IgD-negative memory B cell (primary cell): ENCODE results near the gene VIM. TPM values are rescaled to one million over a fixed set of nuclear protein-coding genes. Genes with fewer than 3 reads are reported as not detected.

ENCODE experiments used
- H3K27ac Mint-ChIP-seq, 3 donors: one replicate each; pipeline ENCODE4 v1.8.0; 2020 to 2022; ENCODE audit warnings: mild to moderate bottlenecking in 3 of 3, mixed read lengths in 3 of 3, moderate library complexity in 1 of 3
- H3K27me3 Mint-ChIP-seq: one replicate; pipeline ENCODE4 v1.8.0; 2021; ENCODE audit warnings: mixed read lengths
- H3K36me3 Mint-ChIP-seq: one replicate; pipeline ENCODE4 v1.8.0; 2020; ENCODE audit warnings: mild to moderate bottlenecking, mixed read lengths
- H3K4me1 Mint-ChIP-seq, 3 donors: one replicate each; pipeline ENCODE4 v1.8.0; 2020 to 2022; ENCODE audit warnings: mixed read lengths in 3 of 3, mild to moderate bottlenecking in 1 of 3
- H3K4me3 Mint-ChIP-seq, 4 donors: one replicate each; pipeline ENCODE4 v1.8.0; 2020 to 2022; ENCODE audit warnings: mild to moderate bottlenecking in 4 of 4, mixed read lengths in 4 of 4, moderate library complexity in 3 of 4
- H3K9me3 Mint-ChIP-seq, 3 donors: one replicate each; pipeline ENCODE4 v1.8.0; 2020 to 2021; ENCODE audit warnings: mixed read lengths in 3 of 3, mild to moderate bottlenecking in 1 of 3
- polyA plus RNA-seq: library from polyadenylated mRNA; unstranded; fragments of 300-500 nt; fragmentation: Illumina TruSeq; gene quantifications from one replicate; pipeline ENCODE4 v1.2.3, GENCODE V29; 2021

VIM gene
- polyA plus RNA-seq, 1 donor from 2014 or later = 352 TPM

DNA sequence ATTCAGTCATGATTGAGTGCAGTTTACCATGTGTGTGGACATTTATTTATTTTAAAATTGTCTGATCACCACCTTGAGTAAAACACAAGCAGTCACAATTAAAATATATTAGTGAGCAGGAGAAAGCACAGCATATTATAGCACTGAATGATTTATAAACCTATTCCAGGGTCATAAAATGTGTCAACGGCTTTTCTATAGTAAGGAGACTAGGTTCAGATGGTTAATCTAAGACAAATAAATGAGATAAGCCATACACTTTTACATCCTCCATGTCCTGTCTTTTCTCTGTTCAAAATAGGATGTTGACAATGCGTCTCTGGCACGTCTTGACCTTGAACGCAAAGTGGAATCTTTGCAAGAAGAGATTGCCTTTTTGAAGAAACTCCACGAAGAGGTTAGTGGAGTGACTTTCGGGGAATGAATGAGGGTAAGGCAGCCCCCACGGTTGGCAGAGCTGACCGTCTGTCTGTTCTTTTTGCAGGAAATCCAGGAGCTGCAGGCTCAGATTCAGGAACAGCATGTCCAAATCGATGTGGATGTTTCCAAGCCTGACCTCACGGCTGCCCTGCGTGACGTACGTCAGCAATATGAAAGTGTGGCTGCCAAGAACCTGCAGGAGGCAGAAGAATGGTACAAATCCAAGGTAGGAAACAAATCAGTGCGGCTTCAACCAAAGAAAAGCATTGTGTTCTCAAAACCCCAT lies 5.4 kb downstream of the VIM start:
- H3K9me3 Mint-ChIP-seq = no peaks in the 10 kb centered on the region
- peaks cover 8% of the 10 kb centered on the region for H3K36me3 Mint-ChIP-seq
- H3K4me3 Mint-ChIP-seq = no peak overlapping the region
- no peak overlapping the region for H3K27ac Mint-ChIP-seq
- H3K27me3 Mint-ChIP-seq = no peaks in the 10 kb centered on the region
- H3K4me1 Mint-ChIP-seq = peaks cover 15 to 26% (median 18%) of the 10 kb centered on the region in 3 donors

DNA sequence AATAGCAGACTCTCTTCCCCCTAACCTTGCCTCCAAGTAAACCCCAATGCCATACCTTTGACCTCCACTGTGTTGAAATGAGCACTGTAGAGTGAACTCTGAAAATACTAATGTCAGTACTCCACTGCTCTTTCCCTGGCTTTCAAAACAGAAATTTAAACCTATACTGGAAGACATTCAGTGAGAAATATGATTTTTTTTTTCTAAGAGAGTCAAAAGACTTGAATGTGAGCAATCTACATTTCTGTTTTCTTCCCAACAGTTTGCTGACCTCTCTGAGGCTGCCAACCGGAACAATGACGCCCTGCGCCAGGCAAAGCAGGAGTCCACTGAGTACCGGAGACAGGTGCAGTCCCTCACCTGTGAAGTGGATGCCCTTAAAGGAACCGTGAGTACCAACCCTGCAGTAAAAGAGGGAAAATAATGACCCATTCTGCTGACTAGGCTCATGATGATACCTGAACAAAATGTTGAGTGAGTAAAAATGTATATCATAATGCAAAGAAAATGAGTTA lies 6.4 kb downstream of the VIM start:
- no peaks in the 10 kb centered on the region for H3K9me3 Mint-ChIP-seq
- peaks cover 8% of the 10 kb centered on the region for H3K36me3 Mint-ChIP-seq
- H3K27me3 Mint-ChIP-seq = no peaks in the 10 kb centered on the region
- peaks cover 15 to 26% (median 18%) of the 10 kb centered on the region in 3 donors for H3K4me1 Mint-ChIP-seq
- H3K27ac Mint-ChIP-seq = peak overlapping the region in 1 of 3 donors; percentile 74
- peak overlapping the region in 2 of 4 donors; percentile 18 to 75 for H3K4me3 Mint-ChIP-seq

DNA sequence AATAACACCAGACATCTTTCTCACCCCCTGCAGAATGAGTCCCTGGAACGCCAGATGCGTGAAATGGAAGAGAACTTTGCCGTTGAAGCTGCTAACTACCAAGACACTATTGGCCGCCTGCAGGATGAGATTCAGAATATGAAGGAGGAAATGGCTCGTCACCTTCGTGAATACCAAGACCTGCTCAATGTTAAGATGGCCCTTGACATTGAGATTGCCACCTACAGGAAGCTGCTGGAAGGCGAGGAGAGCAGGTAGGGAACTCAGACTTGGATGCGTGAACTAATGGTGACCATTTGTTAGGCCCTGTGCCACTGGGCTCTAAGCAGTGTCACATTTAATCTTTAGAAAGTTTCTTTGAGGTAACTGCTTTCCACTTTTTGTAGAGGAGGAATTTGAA lies 7.1 kb downstream of the VIM start:
- no peaks in the 10 kb centered on the region for H3K9me3 Mint-ChIP-seq
- peaks cover 15 to 26% (median 18%) of the 10 kb centered on the region in 3 donors for H3K4me1 Mint-ChIP-seq
- H3K27me3 Mint-ChIP-seq = no peaks in the 10 kb centered on the region
- peak overlapping the region in 1 of 3 donors; percentile 47 for H3K27ac Mint-ChIP-seq
- peaks cover 8% of the 10 kb centered on the region for H3K36me3 Mint-ChIP-seq
- H3K4me3 Mint-ChIP-seq = no peak overlapping the region

GRCh38 chr10:17236468-17237148 lies 8.6 kb downstream of the VIM start:
- H3K4me1 Mint-ChIP-seq = peaks cover 6 to 17% (median 12%) of the 10 kb centered on the region in 3 donors

DNA sequence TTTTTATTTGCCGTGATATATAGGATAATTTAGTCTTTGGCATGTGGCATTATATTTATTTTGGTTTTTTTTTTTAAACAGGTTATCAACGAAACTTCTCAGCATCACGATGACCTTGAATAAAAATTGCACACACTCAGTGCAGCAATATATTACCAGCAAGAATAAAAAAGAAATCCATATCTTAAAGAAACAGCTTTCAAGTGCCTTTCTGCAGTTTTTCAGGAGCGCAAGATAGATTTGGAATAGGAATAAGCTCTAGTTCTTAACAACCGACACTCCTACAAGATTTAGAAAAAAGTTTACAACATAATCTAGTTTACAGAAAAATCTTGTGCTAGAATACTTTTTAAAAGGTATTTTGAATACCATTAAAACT lies 9.1 kb downstream of the VIM start:
- Mint-ChIP-seq H3K27ac (no peak overlapping the region), H3K36me3 (peaks cover 8% of the 10 kb centered on the region), H3K9me3 (no peaks in the 10 kb centered on the region)

More at GRCh38 chr10:17236468-17237148, 8.6 kb downstream of the VIM start:
- Mint-ChIP-seq H3K27ac (peak overlapping the region in 1 of 3 donors; percentile 1), H3K36me3 (peaks cover 8% of the 10 kb centered on the region), H3K27me3 (no peaks in the 10 kb centered on the region), H3K9me3 (no peaks in the 10 kb centered on the region), H3K4me3 (no peak overlapping the region)

GRCh38 chr10:17237915-17238444 lies 9.9 kb downstream of the VIM start:
- peaks cover 4 to 7% (median 6%) of the 10 kb centered on the region in 3 donors for H3K4me1 Mint-ChIP-seq
- H3K27me3 Mint-ChIP-seq = no peaks in the 10 kb centered on the region
- H3K27ac Mint-ChIP-seq = no peak overlapping the region
- H3K36me3 Mint-ChIP-seq = peaks cover 8% of the 10 kb centered on the region
- no peaks in the 10 kb centered on the region for H3K9me3 Mint-ChIP-seq
- no peak overlapping the region for H3K4me3 Mint-ChIP-seq

More for the DNA sequence above, 9.1 kb downstream of the VIM start:
- Mint-ChIP-seq H3K4me3 (no peak overlapping the region), H3K27me3 (no peaks in the 10 kb centered on the region), H3K4me1 (peaks cover 6 to 12% (median 7%) of the 10 kb centered on the region in 3 donors)

DNA sequence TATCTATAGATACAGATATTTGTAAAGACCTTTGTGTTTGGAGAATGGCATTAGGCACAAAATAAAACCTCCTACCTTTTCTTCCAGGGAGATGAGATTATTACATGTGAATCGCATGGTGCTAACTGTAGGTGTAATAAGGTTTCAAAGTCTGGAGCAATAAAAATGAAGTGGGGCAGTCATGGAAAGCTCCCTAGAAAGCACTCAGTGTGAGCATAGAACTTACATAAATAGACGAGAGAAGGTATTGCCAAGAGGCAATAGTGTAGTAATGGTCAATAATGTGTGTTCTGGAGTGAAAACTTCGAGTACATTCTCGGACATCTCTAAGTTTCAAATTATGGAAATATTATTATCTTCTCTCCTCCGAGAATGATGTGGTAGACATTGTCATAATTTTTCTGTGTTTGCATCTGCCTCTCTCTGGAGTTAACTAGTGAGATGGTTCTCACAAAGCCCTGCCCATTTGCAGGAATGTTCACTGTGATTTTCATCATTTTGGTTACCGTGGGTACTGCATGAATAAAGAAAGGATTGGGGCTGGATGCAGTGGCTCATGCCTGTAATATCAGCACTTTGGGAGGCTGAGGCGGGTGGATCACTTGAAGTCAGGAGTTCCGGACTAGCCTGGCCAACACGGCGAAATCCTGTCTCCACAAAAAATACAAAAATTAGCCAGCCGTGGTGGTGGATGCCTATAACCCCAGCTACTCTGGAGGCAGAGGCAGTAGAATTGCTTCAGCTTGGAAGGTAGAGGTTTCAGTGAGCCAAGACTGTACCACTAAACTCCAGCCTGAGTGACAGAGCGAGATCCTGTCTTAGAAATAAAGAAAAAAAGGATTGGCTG lies 10.6 kb downstream of the VIM start:
- Mint-ChIP-seq H3K27me3 (no peaks in the 10 kb centered on the region), H3K9me3 (no peaks in the 10 kb centered on the region), H3K36me3 (peaks cover 8% of the 10 kb centered on the region), H3K27ac (no peak overlapping the region), H3K4me1 (peaks cover 2 to 7% (median 6%) of the 10 kb centered on the region in 3 donors), H3K4me3 (no peak overlapping the region)

DNA sequence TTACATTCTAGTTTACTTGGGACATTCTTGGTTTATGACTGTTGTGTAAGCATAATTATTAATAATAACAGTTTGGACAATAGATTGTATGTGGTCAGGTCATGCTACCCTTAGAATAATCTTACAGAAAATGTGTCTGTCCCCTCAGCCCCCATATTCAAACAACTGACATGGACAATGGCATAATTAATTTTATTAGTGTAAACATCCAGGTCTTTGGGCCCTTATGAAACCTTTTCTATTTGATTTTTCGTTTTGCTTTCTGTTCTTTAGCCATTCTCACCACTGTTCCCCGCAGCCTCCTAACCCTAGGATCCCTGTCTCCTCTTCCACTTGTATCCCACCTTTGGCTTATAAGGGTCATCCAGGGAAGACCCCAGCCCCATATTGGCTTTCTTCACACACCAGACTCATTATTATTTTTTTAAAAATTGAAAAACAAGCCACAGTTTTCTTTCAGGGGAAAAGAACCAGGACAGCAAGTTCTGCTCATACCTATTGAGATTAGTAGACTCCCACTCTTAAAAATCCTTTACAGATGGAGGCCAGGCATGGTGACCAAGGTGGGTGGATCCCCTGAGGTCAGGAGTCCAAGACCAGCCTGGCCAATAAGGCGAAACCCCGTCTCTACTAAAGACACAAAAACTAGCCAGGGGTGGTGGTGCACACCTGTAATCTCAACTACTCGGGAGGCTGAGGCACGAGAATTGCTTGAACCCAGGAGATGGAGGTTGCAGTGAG lies 11.5 kb downstream of the VIM start:
- H3K4me1 Mint-ChIP-seq = peaks cover 0 to 6% (median 5%) of the 10 kb centered on the region in 3 donors
- H3K36me3 Mint-ChIP-seq = peaks cover 5% of the 10 kb centered on the region
- peak overlapping the region in 1 of 3 donors; percentile 41 for H3K27ac Mint-ChIP-seq
- no peaks in the 10 kb centered on the region for H3K27me3 Mint-ChIP-seq
- no peak overlapping the region for H3K4me3 Mint-ChIP-seq
- H3K9me3 Mint-ChIP-seq = no peaks in the 10 kb centered on the region

- H3K27ac Mint-ChIP-seq = no peak overlapping the region
- H3K4me1 Mint-ChIP-seq = peaks cover 0 to 6% (median 5%) of the 10 kb centered on the region in 3 donors
- no peaks in the 10 kb centered on the region for H3K9me3 Mint-ChIP-seq
- H3K36me3 Mint-ChIP-seq = peaks cover 5% of the 10 kb centered on the region
- H3K27me3 Mint-ChIP-seq = no peaks in the 10 kb centered on the region
- H3K4me3 Mint-ChIP-seq = no peak overlapping the region
Observed at GRCh38 chr10:17240096-17240495, 12.1 kb downstream of the VIM start.

DNA sequence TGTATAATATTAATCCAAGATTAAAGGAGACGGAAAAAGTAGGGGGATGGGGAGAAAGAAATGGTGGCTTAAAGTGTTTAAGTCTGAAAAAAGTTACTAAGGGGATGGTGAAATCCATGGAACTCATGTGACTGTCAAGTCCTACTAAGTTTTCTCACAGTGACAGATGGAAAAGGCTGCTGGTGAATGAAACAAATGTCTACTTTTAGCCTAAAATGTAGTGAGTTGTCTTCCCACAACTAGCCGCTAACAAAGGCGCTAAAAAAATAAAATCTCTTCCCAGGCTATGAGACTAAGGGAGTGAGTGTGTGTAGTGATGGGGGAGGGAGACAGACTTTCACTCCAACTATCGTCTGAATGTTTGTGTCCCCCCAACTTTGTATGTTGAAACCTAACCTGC lies 12.6 kb downstream of the VIM start:
- Mint-ChIP-seq H3K36me3 (peaks cover 5% of the 10 kb centered on the region), H3K27me3 (no peaks in the 10 kb centered on the region), H3K27ac (no peak overlapping the region), H3K4me1 (peaks cover 0 to 6% (median 5%) of the 10 kb centered on the region in 3 donors), H3K4me3 (no peak overlapping the region), H3K9me3 (no peaks in the 10 kb centered on the region)

GRCh38 chr10:17241611-17242333 lies 13.7 kb downstream of the VIM start:
- Mint-ChIP-seq H3K4me1 (peaks cover 0 to 2% (median 1%) of the 10 kb centered on the region in 3 donors), H3K9me3 (no peaks in the 10 kb centered on the region), H3K27ac (no peak overlapping the region), H3K36me3 (peaks cover 4% of the 10 kb centered on the region), H3K4me3 (no peak overlapping the region), H3K27me3 (peaks cover 4% of the 10 kb centered on the region)

DNA sequence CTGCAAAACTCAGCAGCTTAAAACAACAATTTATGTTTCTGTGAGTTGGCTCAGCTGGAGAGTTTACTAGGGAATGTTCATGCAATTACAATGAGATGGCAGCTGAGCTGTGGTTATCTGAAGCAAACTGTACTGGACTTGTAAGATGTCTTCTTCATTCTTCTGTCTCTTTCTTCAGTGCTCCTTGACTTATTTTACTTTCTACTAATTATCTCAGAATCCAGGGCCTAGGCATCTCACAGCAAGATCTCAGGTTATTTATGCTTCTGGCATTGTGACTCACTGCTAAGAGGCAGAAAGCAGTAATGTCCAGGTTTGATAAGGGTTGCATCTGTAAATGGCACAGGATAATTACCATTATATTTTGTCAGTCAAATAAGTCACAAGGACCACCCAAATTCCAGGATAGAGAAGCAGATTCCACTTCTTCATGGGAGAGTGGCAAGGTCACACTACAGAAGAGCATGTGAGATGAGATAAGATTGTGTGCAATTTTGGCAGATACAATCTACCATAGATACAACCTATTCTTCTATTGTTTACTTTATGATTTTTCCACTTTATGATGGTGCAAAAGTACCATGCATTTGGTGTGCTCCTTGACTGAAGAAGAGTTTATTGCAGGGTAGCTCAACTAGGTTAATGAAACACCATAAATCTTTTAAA lies 16.8 kb downstream of the VIM start:
- no peak overlapping the region for H3K27ac Mint-ChIP-seq
- H3K4me1 Mint-ChIP-seq = peaks cover 0 to 2% (median 0%) of the 10 kb centered on the region in 3 donors
- H3K27me3 Mint-ChIP-seq = peaks cover 7% of the 10 kb centered on the region
- H3K36me3 Mint-ChIP-seq = no peaks in the 10 kb centered on the region
- no peak overlapping the region for H3K4me3 Mint-ChIP-seq
- H3K9me3 Mint-ChIP-seq = peaks cover 0 to 2% (median 0%) of the 10 kb centered on the region in 3 donors

DNA sequence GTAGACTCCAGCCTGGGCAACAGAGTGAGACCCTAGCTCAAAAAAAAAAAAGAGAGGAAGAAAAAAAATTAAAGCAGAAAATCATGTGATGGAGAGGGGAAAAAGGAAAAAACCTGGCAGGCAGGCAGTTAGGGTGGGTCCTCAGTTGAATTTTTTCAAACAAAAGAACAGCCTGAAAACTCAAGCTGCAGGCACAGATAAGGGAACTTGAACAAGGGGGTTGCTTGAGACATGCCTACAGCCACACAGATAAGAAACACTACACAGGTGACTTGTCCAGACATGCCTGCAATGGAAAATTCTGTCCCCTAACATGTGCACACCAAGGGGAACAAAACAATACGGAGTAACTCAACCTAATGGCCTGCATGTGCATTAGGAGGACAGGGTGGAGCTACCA lies 19.2 kb downstream of the VIM start:
- Mint-ChIP-seq H3K9me3 (peaks cover 0 to 2% (median 0%) of the 10 kb centered on the region in 3 donors), H3K27me3 (peaks cover 7% of the 10 kb centered on the region), H3K4me3 (peak overlapping the region in 1 of 4 donors; percentile 23), H3K36me3 (no peaks in the 10 kb centered on the region), H3K27ac (no peak overlapping the region), H3K4me1 (peaks cover 0 to 2% (median 0%) of the 10 kb centered on the region in 3 donors)
